ENCODE results near the gene TMEM35B. TPM values are rescaled to one million over a fixed set of nuclear protein-coding genes. Genes with fewer than 3 reads are reported as not detected.

TMEM35B gene
- total RNA-seq, 1 experiment from 2014 or later, result 18.7 TPM

GRCh38 chr1:34975338-34975737, 9.8 kb downstream of the TMEM35B start:
- no TSS peak for BruUV-seq (replicated peaks)
- DNase-seq (ENCODE audit: low read depth, low spot score) (no peak), ATAC-seq (no peak)
- TF ChIP-seq POLR2AphosphoS5 (IDR thresholded peaks at IDR 0.05; ENCODE audit: low read depth, low read length) (no peak), SIN3A (IDR thresholded peaks at IDR 0.05; ENCODE audit: borderline replicate concordance, insufficient read depth, low read depth, low read length) (no peak), TCF7L2 (IDR thresholded peaks at IDR 0.05; ENCODE audit: low read depth, low read length) (no peak), REST (IDR thresholded peaks at IDR 0.05; ENCODE audit: insufficient read depth in 1 of 2, low read depth in 2 of 2, low read length in 1 of 2) (no peak), CTCF (IDR thresholded peaks at IDR 0.05) (no peak)
- Histone ChIP-seq H3K4me1 (ENCODE audit: control insufficient read depth, insufficient read depth, low read length) (no peaks in the 10 kb centered on the region), H3K9me3 (ENCODE audit: control insufficient read depth, insufficient read depth, low read depth, low read length) (no peaks in the 10 kb centered on the region), H3K4me3 (ENCODE audit: low read depth in 2 of 2, low read length in 2 of 2) (no peak overlapping the region), H3K27me3 (ENCODE audit: control insufficient read depth, insufficient read depth, low read length) (no peaks in the 10 kb centered on the region), H3K27ac (ENCODE audit: low read length) (no peak overlapping the region), H3K36me3 (ENCODE audit: control insufficient read depth, insufficient read depth, low read length) (no peaks in the 10 kb centered on the region)
- intact Hi-C loops (cut with micrococcal nuclease; ENCODE audit: unreplicated experiment), result no loop called here
- ChIA-PET CTCF (no interaction called here), POLR2A (no interaction called here)
- in situ Hi-C loops (cut with HindIII; ENCODE audit: low pct_unique_long_range_greater_than_20kb, low sequenced_read_pairs), result no loop called here

DNA sequence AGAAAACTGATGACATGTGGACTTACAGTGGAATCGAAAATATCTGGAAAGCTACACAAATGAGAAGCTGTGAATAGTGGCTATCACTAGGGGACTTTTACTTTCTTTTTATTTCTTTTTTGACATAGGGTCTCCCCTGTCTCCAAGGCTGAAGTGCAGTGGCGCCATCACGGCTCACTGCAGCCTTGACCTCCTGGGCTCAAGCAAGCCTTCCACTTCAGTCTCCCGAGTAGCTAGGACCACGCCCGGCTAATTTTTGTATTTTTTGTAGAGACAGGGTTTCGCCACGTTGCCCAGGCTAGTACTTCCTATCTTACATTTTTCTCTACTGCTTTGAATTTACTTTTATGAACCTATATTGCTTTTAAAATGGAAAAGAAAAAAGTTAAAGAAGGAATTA, 10.5 kb downstream of the TMEM35B start:
- DNase-seq (ENCODE audit: low read depth, low spot score) (no peak), ATAC-seq (no peak)
- BruUV-seq (replicated peaks), result no TSS peak
- H3K27me3 ChIP-seq (ENCODE audit: control insufficient read depth, insufficient read depth, low read length), result no peaks in the 10 kb centered on the region
- ChIA-PET CTCF (no interaction called here), POLR2A (no interaction called here)
- H3K4me1 ChIP-seq (ENCODE audit: control insufficient read depth, insufficient read depth, low read length), result no peaks in the 10 kb centered on the region
- TF ChIP-seq CTCF (IDR thresholded peaks at IDR 0.05) (no peak), POLR2AphosphoS5 (IDR thresholded peaks at IDR 0.05; ENCODE audit: low read depth, low read length) (no peak), TCF7L2 (IDR thresholded peaks at IDR 0.05; ENCODE audit: low read depth, low read length) (no peak), REST (IDR thresholded peaks at IDR 0.05; ENCODE audit: insufficient read depth in 1 of 2, low read depth in 2 of 2, low read length in 1 of 2) (no peak), SIN3A (IDR thresholded peaks at IDR 0.05; ENCODE audit: borderline replicate concordance, insufficient read depth, low read depth, low read length) (no peak)
- no peak overlapping the region for H3K27ac ChIP-seq (ENCODE audit: low read length)
- intact Hi-C loops (cut with micrococcal nuclease; ENCODE audit: unreplicated experiment), result no loop called here
- in situ Hi-C loops (cut with HindIII; ENCODE audit: low pct_unique_long_range_greater_than_20kb, low sequenced_read_pairs), result no loop called here
- H3K4me3 ChIP-seq (ENCODE audit: low read depth in 2 of 2, low read length in 2 of 2), result no peak overlapping the region
- no peaks in the 10 kb centered on the region for H3K36me3 ChIP-seq (ENCODE audit: control insufficient read depth, insufficient read depth, low read length)
- H3K9me3 ChIP-seq (ENCODE audit: control insufficient read depth, insufficient read depth, low read depth, low read length), result no peaks in the 10 kb centered on the region
